Skeletal muscle tissue (tissue), 4 donors: ENCODE results near the gene RAPSN. TPM values are rescaled to one million over a fixed set of nuclear protein-coding genes. Genes with fewer than 3 reads are reported as not detected.

ENCODE experiments used
- H3K27ac ChIP-seq: one replicate; pipeline ENCODE4 v1.7.0; 2013; ENCODE audit warnings: mild to moderate bottlenecking, low read depth, low read length, inconsistent platforms
- H3K27me3 ChIP-seq, 3 donors: one replicate each; pipeline ENCODE4 v1.7.0; 2013; ENCODE audit warnings: low read length in 3 of 3; ENCODE audit not compliant: control insufficient read depth in 3 of 3, insufficient read depth in 3 of 3
- H3K36me3 ChIP-seq, 3 donors: one replicate each; pipeline ENCODE4 v1.7.0; 2013; ENCODE audit warnings: low read length in 3 of 3; ENCODE audit not compliant: control insufficient read depth in 3 of 3, insufficient read depth in 3 of 3
- H3K4me1 ChIP-seq, 3 donors: one replicate each; pipeline ENCODE4 v1.7.0; 2013; ENCODE audit warnings: low read length in 3 of 3, mild to moderate bottlenecking in 3 of 3; ENCODE audit not compliant: control insufficient read depth in 3 of 3, insufficient read depth in 3 of 3
- H3K4me3 ChIP-seq, 3 donors: one replicate each; pipeline ENCODE4 v1.7.0; 2013; ENCODE audit warnings: low read length in 3 of 3
- H3K9ac ChIP-seq, 3 donors: one replicate each; pipeline ENCODE4 v1.7.0; 2013; ENCODE audit warnings: low read length in 3 of 3, mild to moderate bottlenecking in 3 of 3, moderate library complexity in 2 of 3, low read depth in 1 of 3
- H3K9me3 ChIP-seq, 3 donors: one replicate each; pipeline ENCODE4 v1.7.0; 2013; ENCODE audit warnings: low read length in 3 of 3; ENCODE audit not compliant: control insufficient read depth in 3 of 3
- total RNA-seq: library from RNA; depleted of rRNA; stranded (reverse); fragments of >200 nt; gene quantifications from one replicate; pipeline ENCODE4 v1.2.3, GENCODE V29; 2014
- donor health status: Osteomylitis.

RAPSN gene
- total RNA-seq, 1 donor from 2014 or later: 44.9 TPM

DNA sequence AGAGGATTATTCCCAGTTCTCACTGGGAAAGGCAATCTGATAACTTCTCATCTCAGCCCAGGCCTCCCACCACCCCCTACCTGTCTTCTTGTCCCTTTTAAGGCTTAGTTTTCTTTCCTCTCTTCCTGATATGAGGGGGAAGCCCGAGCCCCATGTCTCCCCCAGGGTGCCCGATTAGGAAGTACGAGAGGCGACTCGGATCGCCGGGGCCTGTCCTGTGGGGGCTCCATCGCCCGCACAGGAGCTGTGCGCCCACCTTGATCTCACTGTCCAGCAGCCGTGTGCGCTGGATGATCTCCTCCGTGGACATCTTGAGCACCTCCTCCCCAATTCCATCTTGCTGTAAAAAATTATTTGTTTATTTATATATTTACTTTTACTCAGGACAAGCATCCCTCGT, 23.3 kb downstream of the RAPSN start:
- H3K27ac ChIP-seq: peak overlapping the region; percentile 96
- peak overlapping the region; percentile 97 to 99 (median 99) for H3K9ac ChIP-seq

DNA sequence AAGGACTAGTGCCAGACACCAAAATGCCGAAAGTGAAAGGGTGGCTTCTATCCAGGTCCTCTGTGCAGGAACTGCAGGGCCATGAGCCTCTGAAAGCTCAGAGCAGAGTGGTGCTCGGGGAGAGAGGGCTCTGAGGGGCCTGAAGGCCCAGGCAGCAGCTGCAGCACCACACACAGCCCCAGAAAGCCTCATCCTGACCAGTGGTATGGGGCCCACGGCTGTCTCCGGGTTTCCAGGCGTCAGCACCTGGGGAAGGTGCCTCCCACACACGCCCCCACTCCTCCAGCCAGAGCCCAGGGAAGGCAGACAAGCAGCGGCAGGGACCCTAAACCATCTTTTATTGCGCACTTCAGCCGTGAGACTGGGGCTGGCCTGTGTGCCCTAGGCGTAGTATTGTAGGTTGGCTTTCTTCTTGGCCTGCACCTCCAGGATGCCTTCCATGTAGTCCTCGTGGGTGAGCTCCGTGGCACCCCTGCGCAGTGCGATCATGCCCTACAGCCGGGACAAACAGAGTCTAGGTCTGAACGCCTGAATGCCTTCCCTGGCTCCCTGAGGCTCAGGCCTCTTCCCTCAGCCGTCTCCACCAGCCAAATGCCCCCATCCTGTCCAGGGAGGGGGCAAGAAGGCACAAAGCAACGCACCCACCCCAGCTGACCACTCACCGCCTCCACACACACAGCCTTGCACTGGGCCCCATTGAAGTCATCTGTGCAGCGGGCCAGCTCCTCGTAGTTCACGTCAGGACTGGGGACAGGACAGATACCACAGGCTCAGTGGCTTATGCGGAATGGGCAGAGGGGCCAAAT, 30.3 kb downstream of the RAPSN start:
- Histone ChIP-seq H3K27me3 (no peaks in the 10 kb centered on the region), H3K4me3 (no peak overlapping the region), H3K4me1 (peaks cover 26 to 51% (median 36%) of the 10 kb centered on the region in 3 donors), H3K9ac (peak overlapping the region in 1 of 3 donors; percentile 25), H3K27ac (no peak overlapping the region), H3K9me3 (no peaks in the 10 kb centered on the region), H3K36me3 (peaks cover 61 to 62% (median 61%) of the 10 kb centered on the region in 3 donors)

More for the DNA sequence above, 23.3 kb downstream of the RAPSN start:
- peaks cover 18 to 28% (median 20%) of the 10 kb centered on the region in 3 donors for H3K4me1 ChIP-seq
- H3K9me3 ChIP-seq: no peaks in the 10 kb centered on the region
- H3K27me3 ChIP-seq: no peaks in the 10 kb centered on the region
- H3K4me3 ChIP-seq: peak overlapping the region; percentile 89 to 98 (median 97)
- peaks cover 33 to 37% (median 34%) of the 10 kb centered on the region in 3 donors for H3K36me3 ChIP-seq

DNA sequence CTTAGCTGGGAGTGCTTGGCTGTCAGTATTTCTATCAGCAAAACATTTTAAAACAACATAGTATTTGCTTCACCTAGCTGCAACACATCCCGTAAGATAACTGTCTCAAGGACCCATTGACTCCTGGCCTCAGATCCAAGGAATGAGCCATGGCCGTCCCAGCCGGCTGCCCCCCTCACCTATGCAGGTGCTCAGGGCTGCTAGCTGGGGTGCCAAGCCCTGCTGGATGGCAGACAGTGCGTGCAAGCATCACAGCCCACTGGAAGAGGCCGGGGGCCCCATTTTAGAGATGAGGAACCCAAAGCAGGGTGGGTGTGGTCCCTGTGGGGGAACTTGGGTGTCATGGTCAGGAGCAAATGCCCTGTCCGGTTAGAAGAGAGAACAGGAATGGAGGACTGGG, 31.2 kb downstream of the RAPSN start:
- Histone ChIP-seq H3K4me1 (peaks cover 26 to 52% (median 41%) of the 10 kb centered on the region in 3 donors), H3K36me3 (peaks cover 57 to 61% (median 58%) of the 10 kb centered on the region in 3 donors), H3K27ac (no peak overlapping the region), H3K9ac (no peak overlapping the region), H3K27me3 (no peaks in the 10 kb centered on the region), H3K9me3 (no peaks in the 10 kb centered on the region), H3K4me3 (no peak overlapping the region)

DNA sequence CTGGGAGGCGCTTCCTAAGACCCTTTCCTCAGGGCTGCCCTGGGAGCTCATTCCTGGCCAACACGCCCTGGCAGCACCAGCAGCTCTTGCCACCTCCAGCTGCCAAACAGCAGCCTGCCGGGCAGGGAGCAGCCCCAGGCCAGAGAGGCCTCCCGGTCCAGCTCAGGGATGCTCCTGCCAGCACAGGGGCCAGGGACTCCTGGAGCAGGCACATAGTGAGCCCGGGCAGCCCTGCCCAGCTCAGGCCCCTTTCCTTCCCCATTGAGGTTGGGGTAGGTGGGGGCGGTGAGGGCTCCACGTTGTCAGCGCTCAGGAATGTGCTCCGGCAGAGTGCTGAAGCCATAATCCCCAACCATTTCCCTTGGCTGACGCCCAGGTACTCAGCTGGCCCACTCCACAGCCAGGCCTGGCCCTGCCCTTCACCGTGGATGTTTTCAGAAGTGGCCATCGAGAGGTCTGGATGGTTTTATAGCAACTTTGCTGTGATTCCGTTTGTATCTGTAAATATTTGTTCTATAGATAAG, 32.9 kb downstream of the RAPSN start:
- H3K27ac ChIP-seq: peak overlapping the region; percentile 78
- peaks cover 30 to 46% (median 41%) of the 10 kb centered on the region in 3 donors for H3K4me1 ChIP-seq
- no peaks in the 10 kb centered on the region for H3K9me3 ChIP-seq
- no peaks in the 10 kb centered on the region for H3K27me3 ChIP-seq
- peak overlapping the region; percentile 61 to 77 (median 70) for H3K9ac ChIP-seq
- H3K36me3 ChIP-seq: peaks cover 47 to 56% (median 50%) of the 10 kb centered on the region in 3 donors
- H3K4me3 ChIP-seq: peak overlapping the region in 2 of 3 donors; percentile 37 to 45

DNA sequence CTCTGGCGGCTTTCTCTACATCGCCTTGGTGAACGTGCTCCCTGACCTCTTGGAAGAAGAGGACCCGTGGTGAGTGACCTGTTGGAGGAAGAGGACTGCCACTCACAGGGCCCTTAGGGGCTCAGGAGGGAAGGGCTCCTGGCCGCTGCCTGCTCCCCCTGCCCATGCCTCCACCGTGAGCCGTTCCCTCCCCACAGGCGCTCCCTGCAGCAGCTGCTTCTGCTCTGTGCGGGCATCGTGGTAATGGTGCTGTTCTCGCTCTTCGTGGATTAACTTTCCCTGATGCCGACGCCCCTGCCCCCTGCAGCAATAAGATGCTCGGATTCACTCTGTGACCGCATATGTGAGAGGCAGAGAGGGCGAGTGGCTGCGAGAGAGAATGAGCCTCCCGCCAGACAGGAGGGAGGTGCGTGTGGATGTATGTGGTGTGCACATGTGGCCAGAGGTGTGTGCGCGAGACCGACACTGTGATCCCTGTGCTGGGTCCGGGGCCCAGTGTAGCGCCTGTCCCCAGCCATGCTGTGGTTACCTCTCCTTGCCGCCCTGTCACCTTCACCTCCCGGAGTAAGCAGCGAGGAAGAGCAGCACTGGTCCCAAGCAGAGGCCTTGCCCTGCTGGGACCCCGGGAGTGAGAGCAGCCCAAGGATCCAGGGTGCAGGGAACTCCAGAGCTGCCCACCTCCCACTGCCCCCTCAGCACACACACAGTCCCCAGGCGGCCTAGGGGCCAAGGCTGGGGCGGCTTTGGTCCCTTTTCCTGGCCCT, 33.7 kb downstream of the RAPSN start:
- Histone ChIP-seq H3K4me1 (peaks cover 30 to 48% (median 46%) of the 10 kb centered on the region in 3 donors), H3K36me3 (peaks cover 46 to 58% (median 49%) of the 10 kb centered on the region in 3 donors), H3K9ac (peak overlapping the region; percentile 61 to 77 (median 70)), H3K27ac (peak overlapping the region; percentile 78), H3K9me3 (no peaks in the 10 kb centered on the region), H3K4me3 (peak overlapping the region in 2 of 3 donors; percentile 37 to 45), H3K27me3 (no peaks in the 10 kb centered on the region)

DNA sequence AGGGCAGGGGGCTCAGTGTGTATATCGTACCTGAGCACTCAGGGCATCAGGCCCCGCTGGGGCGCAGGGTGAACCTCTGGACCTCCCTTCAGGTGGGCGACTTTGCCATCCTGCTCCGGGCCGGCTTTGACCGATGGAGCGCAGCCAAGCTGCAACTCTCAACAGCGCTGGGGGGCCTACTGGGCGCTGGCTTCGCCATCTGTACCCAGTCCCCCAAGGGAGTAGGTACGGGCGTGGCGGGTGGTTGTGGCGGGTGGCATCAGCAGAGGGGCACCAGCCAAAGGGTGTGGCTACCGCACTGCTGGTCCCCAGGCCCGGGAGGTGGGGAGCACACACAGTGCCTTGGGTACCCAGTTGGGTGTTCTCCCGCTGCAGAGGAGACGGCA, 34.3 kb downstream of the RAPSN start:
- peaks cover 32 to 54% (median 52%) of the 10 kb centered on the region in 3 donors for H3K4me1 ChIP-seq
- H3K9ac ChIP-seq: peak overlapping the region in 2 of 3 donors; percentile 70 to 77
- no peak overlapping the region for H3K4me3 ChIP-seq
- no peak overlapping the region for H3K27ac ChIP-seq
- H3K27me3 ChIP-seq: no peaks in the 10 kb centered on the region
- peaks cover 40 to 52% (median 45%) of the 10 kb centered on the region in 3 donors for H3K36me3 ChIP-seq
- H3K9me3 ChIP-seq: no peaks in the 10 kb centered on the region

DNA sequence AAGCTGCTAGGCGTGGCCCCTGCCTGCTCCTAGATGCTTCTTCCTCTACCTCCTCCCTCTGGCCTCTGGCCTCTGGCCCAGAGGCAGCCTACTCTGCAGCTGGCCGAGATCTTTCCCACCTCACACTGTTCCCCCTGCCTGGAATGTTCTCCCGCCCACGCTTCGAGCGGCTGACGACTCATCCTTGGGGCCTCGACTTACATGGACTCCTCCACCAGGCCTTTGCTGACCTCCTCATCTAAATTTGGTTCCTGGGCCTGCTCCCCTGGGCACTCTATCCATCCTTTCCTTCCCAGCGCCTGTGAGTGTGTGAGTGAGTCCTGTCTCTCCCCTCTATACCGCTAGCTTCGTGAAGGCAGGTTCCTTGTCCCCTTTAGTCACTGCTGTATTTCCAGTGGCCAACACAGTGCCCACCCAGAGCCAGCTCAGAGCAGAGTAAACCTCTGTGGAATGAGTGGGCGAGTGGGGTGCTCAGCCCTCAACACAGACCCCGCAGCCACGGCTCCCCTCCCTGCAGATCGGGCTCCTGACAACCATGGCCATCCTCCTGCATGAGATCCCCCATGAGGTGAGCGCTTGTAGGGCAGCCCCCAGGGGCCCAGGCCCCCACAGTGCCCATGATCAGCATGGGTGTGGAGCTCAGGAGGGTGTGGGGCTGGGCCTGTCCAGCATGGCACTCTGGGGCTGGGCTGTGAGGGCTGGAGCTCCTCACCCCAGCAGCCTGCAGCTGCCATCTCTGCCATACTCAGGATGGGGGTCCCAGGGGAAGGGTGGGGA, 34.8 kb downstream of the RAPSN start:
- Histone ChIP-seq H3K36me3 (peaks cover 36 to 49% (median 42%) of the 10 kb centered on the region in 3 donors), H3K27ac (peak overlapping the region; percentile 19), H3K9me3 (no peaks in the 10 kb centered on the region), H3K27me3 (no peaks in the 10 kb centered on the region), H3K4me3 (peak overlapping the region in 1 of 3 donors; percentile 41), H3K4me1 (peaks cover 38 to 59% (median 58%) of the 10 kb centered on the region in 3 donors), H3K9ac (peak overlapping the region in 1 of 3 donors; percentile 60)

DNA sequence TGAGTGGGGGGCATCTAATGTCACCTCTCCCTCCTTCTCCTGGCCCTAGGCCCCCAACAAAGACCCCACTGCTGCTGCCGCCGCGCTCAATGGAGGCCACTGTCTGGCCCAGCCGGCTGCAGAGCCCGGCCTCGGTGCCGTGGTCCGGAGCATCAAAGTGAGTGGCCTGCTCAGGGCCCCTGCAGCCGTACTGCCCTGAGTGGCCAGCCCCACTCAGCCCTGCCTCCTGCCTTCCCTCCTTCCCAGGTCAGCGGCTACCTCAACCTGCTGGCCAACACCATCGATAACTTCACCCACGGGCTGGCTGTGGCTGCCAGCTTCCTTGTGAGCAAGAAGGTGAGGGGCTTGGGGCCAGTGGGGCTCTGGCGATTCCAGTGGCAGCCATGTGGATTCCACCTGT, 35.6 kb downstream of the RAPSN start:
- Histone ChIP-seq H3K9me3 (no peaks in the 10 kb centered on the region), H3K27me3 (no peaks in the 10 kb centered on the region), H3K36me3 (peaks cover 29 to 41% (median 35%) of the 10 kb centered on the region in 3 donors), H3K9ac (peak overlapping the region in 1 of 3 donors; percentile 60), H3K27ac (peak overlapping the region; percentile 19), H3K4me1 (peaks cover 41 to 61% (median 60%) of the 10 kb centered on the region in 3 donors), H3K4me3 (no peak overlapping the region)
